CD14-positive monocyte (primary cell): ENCODE results near the gene TMEM92. TPM values are rescaled to one million over a fixed set of nuclear protein-coding genes. Genes with fewer than 3 reads are reported as not detected.
A peak's percentile ranks its signal among the peaks of the same experiment; 100 is the strongest.

ENCODE experiments used
- DNase-seq, 3 donors: peaks; one replicate each; pipeline ENCODE4 v3.0.0-alpha.2; 2011 to 2022
- H2AFZ ChIP-seq: 2 replicates; pipeline ENCODE4 v1.6.0; 2012; ENCODE audit warnings: mild to moderate bottlenecking, low read depth, low read length, inconsistent platforms; ENCODE audit not compliant: insufficient read depth, poor library complexity, severe bottlenecking
- H3K27ac ChIP-seq, 2 donors: 1 replicate in 1 of 2; 2 replicates in 1 of 2; pipeline ENCODE4 v1.5.1; 2012 to 2013; ENCODE audit warnings: low read length in 2 of 2, control low read depth in 1 of 2, inconsistent platforms in 1 of 2, low read depth in 1 of 2, mild to moderate bottlenecking in 1 of 2
- H3K27me3 ChIP-seq, 2 donors: one replicate each; pipeline versions ENCODE4 v1.6.0 to v1.6.1; 2011 to 2013; ENCODE audit warnings: low read length in 2 of 2; ENCODE audit not compliant: control insufficient read depth in 2 of 2, insufficient read depth in 2 of 2
- H3K36me3 ChIP-seq, 2 donors: replicated peaks in 1 of 2; 1 replicate in 1 of 2; 2 replicates in 1 of 2; pipeline versions ENCODE4 v1.5.1 to v1.6.1; 2012 to 2013; ENCODE audit warnings: low read length in 2 of 2, control low read depth in 1 of 2, inconsistent platforms in 1 of 2, mild to moderate bottlenecking in 1 of 2; ENCODE audit not compliant: insufficient read depth in 2 of 2, control insufficient read depth in 1 of 2
- H3K4me1 ChIP-seq, 2 donors: 1 replicate in 1 of 2; 2 replicates in 1 of 2; pipeline versions ENCODE4 v1.5.1 to v1.6.1; 2012 to 2013; ENCODE audit warnings: low read length in 2 of 2, control low read depth in 1 of 2, inconsistent platforms in 1 of 2, mild to moderate bottlenecking in 1 of 2, moderate library complexity in 1 of 2; ENCODE audit not compliant: insufficient read depth in 2 of 2, control insufficient read depth in 1 of 2
- H3K4me2 ChIP-seq: replicated peaks from 2 replicates; pipeline ENCODE3; 2012; ENCODE audit warnings: low read length, moderate library complexity, mild to moderate bottlenecking; ENCODE audit not compliant: poor library complexity, severe bottlenecking; ENCODE audit errors: extremely low read depth
- H3K4me3 ChIP-seq, 3 experiments: fragments of 200-600 bp in 1 of 3; sonication (generic) in 1 of 3; replicated peaks in 1 of 3; 1 replicate in 2 of 3; 2 replicates in 1 of 3; pipeline ENCODE4 v1.5.1; 2011 to 2013; ENCODE audit warnings: low read length in 3 of 3, mild to moderate bottlenecking in 3 of 3, control low read depth in 2 of 3, low read depth in 2 of 3, inconsistent platforms in 1 of 3, moderate library complexity in 1 of 3
- H3K79me2 ChIP-seq: 2 replicates; pipeline ENCODE4 v1.6.0; 2012; ENCODE audit warnings: mild to moderate bottlenecking, control low read depth, inconsistent platforms, low read length, moderate library complexity; ENCODE audit not compliant: insufficient read depth
- H3K9ac ChIP-seq: 2 replicates; pipeline ENCODE4 v1.6.0; 2017; ENCODE audit warnings: low read length, mild to moderate bottlenecking; ENCODE audit not compliant: insufficient read depth, poor library complexity, severe bottlenecking
- H3K9me3 ChIP-seq, 2 donors: replicated peaks in 1 of 2; 1 replicate in 1 of 2; 2 replicates in 1 of 2; pipeline versions ENCODE4 v1.5.1 to v1.6.1; 2012 to 2013; ENCODE audit warnings: low read length in 2 of 2, control low read depth in 1 of 2; ENCODE audit not compliant: control insufficient read depth in 1 of 2, insufficient read depth in 1 of 2
- H4K20me1 ChIP-seq: 2 replicates; pipeline ENCODE4 v1.6.0; 2012; ENCODE audit warnings: mild to moderate bottlenecking, low read length, control low read depth, moderate library complexity; ENCODE audit not compliant: insufficient read depth
- H3K27ac Mint-ChIP-seq, 7 donors: one replicate each; pipeline ENCODE4 v1.8.0; 2020; ENCODE audit warnings: mild to moderate bottlenecking in 7 of 7, mixed read lengths in 7 of 7, moderate library complexity in 6 of 7, inconsistent platforms in 2 of 7
- H3K27me3 Mint-ChIP-seq, 3 donors: one replicate each; pipeline ENCODE4 v1.8.0; 2021 to 2022; ENCODE audit warnings: low read depth in 3 of 3, mild to moderate bottlenecking in 3 of 3, mixed read lengths in 3 of 3, moderate library complexity in 3 of 3, inconsistent platforms in 1 of 3
- H3K36me3 Mint-ChIP-seq, 2 donors: one replicate each; pipeline ENCODE4 v1.8.0; 2020; ENCODE audit warnings: mixed read lengths in 2 of 2, inconsistent platforms in 1 of 2, mild to moderate bottlenecking in 1 of 2
- H3K4me1 Mint-ChIP-seq: one replicate; pipeline ENCODE4 v1.8.0; 2020; ENCODE audit warnings: mild to moderate bottlenecking, mixed read lengths
- H3K4me3 Mint-ChIP-seq, 2 donors: one replicate each; pipeline ENCODE4 v1.8.0; 2020; ENCODE audit warnings: mild to moderate bottlenecking in 2 of 2, mixed read lengths in 2 of 2, moderate library complexity in 1 of 2
- H3K9me3 Mint-ChIP-seq, 7 donors: one replicate each; pipeline ENCODE4 v1.8.0; 2020 to 2022; ENCODE audit warnings: mixed read lengths in 7 of 7, mild to moderate bottlenecking in 6 of 7, moderate library complexity in 6 of 7, inconsistent platforms in 2 of 7
- WGBS: methylation state at CpG from one replicate; pipeline ENCODE4 v1.1.5; 2013; ENCODE audit warnings: missing lambda C conversion rate; ENCODE audit not compliant: insufficient coverage; 5-methylcytosine and 5-hydroxymethylcytosine counted together
- intact Hi-C, 2 donors: fragments of 100-400 bp; cut with micrococcal nuclease; formaldehyde crosslinking; loops; one replicate each; pipeline versions ENCODE4 v1.15.0 to v1.15.1; 2023
- polyA plus RNA-seq, 3 donors: library from polyadenylated mRNA; depleted of rRNA in 1 of 3; unstranded in 2 of 3; stranded (reverse) in 1 of 3; fragments of 300-500 nt in 2 of 3; fragments of >200 nt in 1 of 3; fragmentation: Illumina TruSeq in 2 of 3; gene quantifications; 1 replicate in 2 of 3; 2 replicates in 1 of 3; pipeline ENCODE4 v1.2.3, GENCODE V29; 2012 to 2021
- TF ChIP-seq, protein P1 (sequence below): fragments of 200-600 bp; IDR thresholded peaks from one replicate; pipeline ENCODE4 v1.8.0; 2022; ENCODE audit warnings: antibody characterized with exemption, mild to moderate bottlenecking

TMEM92 gene
- polyA plus RNA-seq, 3 donors = not detected

DNA sequence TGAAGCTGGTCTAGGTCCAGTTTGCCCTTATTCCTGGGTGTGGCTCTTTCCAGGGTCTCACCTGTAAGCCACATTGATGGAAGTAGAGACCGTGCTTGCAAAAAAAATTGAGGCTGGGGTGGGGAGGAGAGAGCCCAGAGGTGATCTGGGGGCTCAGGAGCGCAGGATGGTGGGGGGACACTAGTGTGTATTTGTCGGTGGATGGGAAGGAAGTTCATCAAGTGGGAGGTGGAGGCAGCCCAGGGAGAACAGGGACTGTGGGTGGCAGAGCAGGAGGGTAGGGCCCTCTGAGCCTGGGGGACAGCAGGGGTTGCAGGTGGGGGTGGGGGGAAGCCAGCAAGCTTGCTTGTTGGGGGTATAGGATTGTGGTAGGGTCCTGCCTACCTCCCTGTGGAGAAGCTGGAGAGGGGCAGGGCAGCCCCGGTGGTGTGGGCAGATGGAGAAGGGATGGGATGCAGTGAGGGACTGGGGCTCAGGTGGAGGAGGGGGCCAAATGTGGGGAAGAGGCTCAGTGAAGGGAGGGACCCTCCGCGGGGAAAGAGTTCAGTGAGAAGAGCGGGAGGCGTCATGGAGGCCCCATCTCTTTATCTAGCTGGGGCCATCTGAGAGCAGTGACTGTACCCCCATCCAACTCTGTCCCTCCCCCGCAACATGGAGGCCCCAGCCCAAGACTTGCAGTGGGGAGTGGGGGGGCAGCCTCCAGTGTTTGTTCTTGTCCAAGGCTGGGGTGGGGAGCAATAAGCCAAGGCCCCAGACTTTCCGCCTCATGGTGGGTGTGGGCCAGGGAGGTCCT, 17.2 kb upstream of the TMEM92 start:
- Histone ChIP-seq H3K27me3 (no peaks in the 10 kb centered on the region), H3K9me3 (no peaks in the 10 kb centered on the region), H2AFZ (no peak overlapping the region), H3K27ac (no peak overlapping the region), H4K20me1 (no peaks in the 10 kb centered on the region), H3K4me2 (no peak overlapping the region), H3K4me1 (no peaks in the 10 kb centered on the region), H3K4me3 (no peak overlapping the region), H3K36me3 (no peaks in the 10 kb centered on the region), H3K9ac (no peak overlapping the region), H3K79me2 (no peaks in the 10 kb centered on the region)
- Mint-ChIP-seq H3K27me3 (peaks cover 5 to 9% (median 9%) of the 10 kb centered on the region in 3 donors), H3K4me1 (no peaks in the 10 kb centered on the region), H3K36me3 (no peaks in the 10 kb centered on the region), H3K4me3 (no peak overlapping the region), H3K27ac (peak overlapping the region in 1 of 7 donors; percentile 8), H3K9me3 (peaks cover 0 to 2% (median 0%) of the 10 kb centered on the region in 7 donors)
- TF ChIP-seq, protein P1, sequence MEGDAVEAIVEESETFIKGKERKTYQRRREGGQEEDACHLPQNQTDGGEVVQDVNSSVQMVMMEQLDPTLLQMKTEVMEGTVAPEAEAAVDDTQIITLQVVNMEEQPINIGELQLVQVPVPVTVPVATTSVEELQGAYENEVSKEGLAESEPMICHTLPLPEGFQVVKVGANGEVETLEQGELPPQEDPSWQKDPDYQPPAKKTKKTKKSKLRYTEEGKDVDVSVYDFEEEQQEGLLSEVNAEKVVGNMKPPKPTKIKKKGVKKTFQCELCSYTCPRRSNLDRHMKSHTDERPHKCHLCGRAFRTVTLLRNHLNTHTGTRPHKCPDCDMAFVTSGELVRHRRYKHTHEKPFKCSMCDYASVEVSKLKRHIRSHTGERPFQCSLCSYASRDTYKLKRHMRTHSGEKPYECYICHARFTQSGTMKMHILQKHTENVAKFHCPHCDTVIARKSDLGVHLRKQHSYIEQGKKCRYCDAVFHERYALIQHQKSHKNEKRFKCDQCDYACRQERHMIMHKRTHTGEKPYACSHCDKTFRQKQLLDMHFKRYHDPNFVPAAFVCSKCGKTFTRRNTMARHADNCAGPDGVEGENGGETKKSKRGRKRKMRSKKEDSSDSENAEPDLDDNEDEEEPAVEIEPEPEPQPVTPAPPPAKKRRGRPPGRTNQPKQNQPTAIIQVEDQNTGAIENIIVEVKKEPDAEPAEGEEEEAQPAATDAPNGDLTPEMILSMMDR = no peak
- no peak for DNase-seq
- WGBS = 81% methylated on average over 5 of the region's 10 CpGs
- intact Hi-C loops = no loop called here

DNA sequence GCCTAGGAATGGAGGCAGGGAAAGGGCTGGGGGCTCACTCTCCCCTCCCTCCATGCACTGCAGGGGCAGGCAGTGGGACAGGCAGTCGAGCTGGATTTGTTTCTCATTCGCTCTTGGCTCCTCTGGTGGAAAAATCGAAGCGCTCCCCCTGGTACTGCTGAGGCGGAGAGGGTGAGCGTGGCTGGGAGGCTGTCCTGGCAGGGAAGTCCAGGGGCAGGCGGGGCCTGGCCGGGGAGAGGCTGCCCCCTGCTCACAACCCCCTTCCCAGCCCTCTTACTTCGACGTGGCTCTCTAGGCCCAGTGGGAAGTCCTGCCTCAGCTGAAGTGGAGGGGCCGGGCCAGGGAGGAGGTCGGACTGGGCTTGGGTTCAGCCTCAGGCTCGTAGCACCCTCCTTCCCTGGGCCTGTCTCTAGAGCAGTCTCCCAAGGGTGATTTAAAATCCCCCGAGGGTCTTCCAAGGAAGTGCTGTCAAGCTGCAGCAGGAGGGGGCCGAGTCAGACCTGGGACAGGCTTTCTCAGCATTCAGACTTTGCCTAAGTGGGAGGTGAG, 16.5 kb upstream of the TMEM92 start:
- DNase-seq = no peak
- H3K27me3 Mint-ChIP-seq = peaks cover 5 to 9% (median 9%) of the 10 kb centered on the region in 3 donors
- H3K27ac Mint-ChIP-seq = peak overlapping the region in 1 of 7 donors; percentile 8
- no peaks in the 10 kb centered on the region for H3K4me1 Mint-ChIP-seq
- H4K20me1 ChIP-seq = no peaks in the 10 kb centered on the region
- no peaks in the 10 kb centered on the region for H3K9me3 ChIP-seq
- intact Hi-C loops = no loop called here
- TF ChIP-seq, protein P1 = no peak
- H3K4me3 ChIP-seq = no peak overlapping the region
- no peaks in the 10 kb centered on the region for H3K36me3 Mint-ChIP-seq
- H3K4me3 Mint-ChIP-seq = no peak overlapping the region
- no peak overlapping the region for H3K9ac ChIP-seq
- H3K79me2 ChIP-seq = no peaks in the 10 kb centered on the region
- H3K36me3 ChIP-seq = no peaks in the 10 kb centered on the region
- no peaks in the 10 kb centered on the region for H3K4me1 ChIP-seq
- H3K27ac ChIP-seq = no peak overlapping the region
- no peaks in the 10 kb centered on the region for H3K27me3 ChIP-seq
- whole genome bisulfite sequencing = 84% methylated on average over 13 of the region's 15 CpGs
- H2AFZ ChIP-seq = no peak overlapping the region
- peaks cover 0 to 2% (median 0%) of the 10 kb centered on the region in 7 donors for H3K9me3 Mint-ChIP-seq
- H3K4me2 ChIP-seq = no peak overlapping the region
